Fibroblast of mammary gland (primary cell): ENCODE results near the gene MEPE.

Source experiments
- DNase-seq: peaks from one replicate; pipeline ENCODE4 v3.0.0-alpha.2; 2010; ENCODE audit warnings: low read depth
- H3K4me3 ChIP-seq: 2 replicates; pipeline ENCODE4 v1.5.1; 2011; ENCODE audit warnings: low read depth, mild to moderate bottlenecking, low read length, moderate library complexity; ENCODE audit not compliant: control insufficient read depth
- CTCF ChIP-seq: conservative IDR thresholded peaks from 2 replicates; pipeline ENCODE4 v1.5.1; 2011; ENCODE audit warnings: low read depth, low read length, inconsistent platforms; ENCODE audit not compliant: control insufficient read depth, insufficient read depth

The MEPE gene

GRCh38 chr4:87832669-87833068 is at the start of gene MEPE:
Gene MEPE, plus strand, starts transcription at chr4:87832969. Its CDS starts 1,746 bp downstream, at chr4:87834715.
- no peak within 1 kb of the TSS for H3K4me3 ChIP-seq
- TF ChIP-seq CTCF, result no peak
- DNase-seq, result no peak

GRCh38 chr4:87783781-87784180 is 49.0 kb upstream of the MEPE start:
- H3K4me3 ChIP-seq, result no peak overlapping the region
- DNase-seq, result peak; percentile 18
- TF ChIP-seq CTCF, result no peak

GRCh38 chr4:87785731-87786509 is 46.8 kb upstream of the MEPE start:
- TF ChIP-seq CTCF, result no peak
- no peak for DNase-seq

GRCh38 chr4:87799301-87800113 is 33.3 kb upstream of the MEPE start, which contains the start of gene IBSP:
Gene IBSP, plus strand, starts transcription at chr4:87799554. Its CDS starts 2,808 bp downstream, at chr4:87802362.
- H3K4me3 ChIP-seq, result no peak within 1 kb of the TSS
- TF ChIP-seq CTCF, result no peak
- DNase-seq, result no peak

More at GRCh38 chr4:87785731-87786509, 46.8 kb upstream of the MEPE start:
- H3K4me3 ChIP-seq, result no peak overlapping the region

GRCh38 chr4:87802858-87803257 is 29.9 kb upstream of the MEPE start:
- no peak for TF ChIP-seq CTCF
- DNase-seq, result no peak
- no peak overlapping the region for H3K4me3 ChIP-seq

- no peak for TF ChIP-seq CTCF
- no peak overlapping the region for H3K4me3 ChIP-seq
- no peak for DNase-seq
Observed at GRCh38 chr4:87803421-87803820, 29.3 kb upstream of the MEPE start.
